ENCODE data around the gene EXOC7.

EXOC7 gene

DNA sequence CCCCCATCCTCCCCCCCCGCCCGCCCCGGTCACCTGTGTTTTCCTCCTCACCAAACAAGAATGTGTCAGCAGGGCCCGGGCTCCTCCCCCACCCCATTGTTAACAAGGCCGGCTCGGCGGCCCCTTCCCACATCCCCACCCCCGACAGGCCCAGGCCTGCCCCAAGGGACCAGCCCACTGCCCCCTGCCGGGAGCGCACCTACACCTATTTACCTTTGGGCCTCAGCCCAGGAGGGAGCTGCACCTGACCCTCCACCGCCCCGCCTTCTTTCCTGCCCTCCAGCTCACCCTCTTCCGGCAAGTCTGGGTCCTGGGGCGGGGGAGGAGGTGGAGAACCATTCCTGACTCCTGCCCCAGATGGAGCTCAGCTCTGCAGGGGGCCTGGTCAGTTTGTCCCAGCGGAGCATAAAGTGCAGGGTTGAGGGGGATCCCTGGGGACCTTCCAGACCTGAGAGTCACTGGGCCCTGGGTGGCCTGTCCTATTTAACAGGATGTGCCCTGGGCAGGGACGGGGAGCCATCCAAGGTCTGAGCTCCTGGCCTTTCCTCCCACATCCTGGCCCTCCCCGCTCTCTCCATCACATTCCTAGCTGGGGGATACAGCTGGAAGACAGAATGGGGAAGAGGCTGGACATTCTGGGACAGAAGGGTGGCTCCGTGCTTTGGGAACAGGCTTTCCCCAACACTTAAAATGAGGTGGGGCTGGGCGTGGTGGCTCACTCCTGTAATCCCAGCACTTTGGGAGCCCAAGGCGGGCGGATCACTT lies 29.2 kb upstream of the EXOC7 start:
- DNase-seq (no peak), ATAC-seq (no peak)
- H3K9me3 Mint-ChIP-seq, result no peaks in the 10 kb centered on the region
- no peak overlapping the region for H3K27ac Mint-ChIP-seq
- no peaks in the 10 kb centered on the region for H3K36me3 Mint-ChIP-seq (ENCODE audit: low read depth)
- no peaks in the 10 kb centered on the region for H3K27me3 Mint-ChIP-seq
- H3K4me3 Mint-ChIP-seq, result no peak overlapping the region
- peaks cover 22% of the 10 kb centered on the region for H3K4me1 Mint-ChIP-seq

DNA sequence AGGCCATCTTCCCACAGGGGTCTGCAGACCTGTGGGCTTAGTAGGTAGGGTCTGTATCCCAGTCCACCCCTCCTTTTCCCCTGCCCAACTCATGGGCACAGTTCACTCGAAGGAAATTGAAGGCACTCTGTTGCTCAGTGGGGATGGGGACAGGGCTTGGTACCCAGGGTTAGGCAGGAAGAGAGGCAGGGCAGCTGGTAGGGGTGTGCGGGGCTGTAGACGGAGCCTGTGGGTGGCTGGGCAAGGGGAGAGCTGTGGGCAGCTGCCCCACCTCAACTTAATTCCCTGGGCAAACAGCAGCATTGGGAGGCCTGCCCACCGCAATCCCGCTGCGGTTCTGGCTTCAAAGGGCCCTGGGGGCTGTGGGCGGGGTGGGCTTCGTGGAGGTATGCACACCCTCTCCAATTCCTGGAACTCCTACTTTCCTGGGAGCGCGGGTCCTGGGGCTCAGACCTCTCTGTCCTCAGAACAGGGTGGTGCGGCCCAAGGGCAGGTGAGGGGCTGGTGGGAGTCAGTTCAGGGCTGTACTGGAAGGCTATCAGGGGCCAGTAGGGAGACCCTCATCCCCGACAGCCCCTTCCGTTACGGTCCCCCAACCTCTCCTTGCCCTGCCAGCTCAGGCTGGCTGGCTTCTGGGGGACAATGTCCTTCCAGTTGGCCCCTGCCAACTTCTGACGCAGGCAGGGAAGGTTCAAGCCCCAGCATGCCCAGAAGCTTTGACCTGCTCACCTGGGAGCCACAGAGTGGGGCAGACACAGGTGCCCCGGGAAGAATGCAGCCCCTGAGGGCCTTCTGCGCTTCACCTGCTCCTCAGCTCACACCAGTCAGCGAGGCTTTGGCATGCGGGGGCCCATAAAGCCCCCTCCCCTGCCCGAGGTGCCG lies 28.3 kb upstream of the EXOC7 start:
- no peak overlapping the region for H3K27ac Mint-ChIP-seq
- no peak for DNase-seq
- no peaks in the 10 kb centered on the region for H3K36me3 Mint-ChIP-seq (ENCODE audit: low read depth)
- no peaks in the 10 kb centered on the region for H3K9me3 Mint-ChIP-seq
- H3K27me3 Mint-ChIP-seq, result no peaks in the 10 kb centered on the region
- H3K4me1 Mint-ChIP-seq, result peaks cover 26% of the 10 kb centered on the region
- no peak for ATAC-seq
- no peak overlapping the region for H3K4me3 Mint-ChIP-seq

DNA sequence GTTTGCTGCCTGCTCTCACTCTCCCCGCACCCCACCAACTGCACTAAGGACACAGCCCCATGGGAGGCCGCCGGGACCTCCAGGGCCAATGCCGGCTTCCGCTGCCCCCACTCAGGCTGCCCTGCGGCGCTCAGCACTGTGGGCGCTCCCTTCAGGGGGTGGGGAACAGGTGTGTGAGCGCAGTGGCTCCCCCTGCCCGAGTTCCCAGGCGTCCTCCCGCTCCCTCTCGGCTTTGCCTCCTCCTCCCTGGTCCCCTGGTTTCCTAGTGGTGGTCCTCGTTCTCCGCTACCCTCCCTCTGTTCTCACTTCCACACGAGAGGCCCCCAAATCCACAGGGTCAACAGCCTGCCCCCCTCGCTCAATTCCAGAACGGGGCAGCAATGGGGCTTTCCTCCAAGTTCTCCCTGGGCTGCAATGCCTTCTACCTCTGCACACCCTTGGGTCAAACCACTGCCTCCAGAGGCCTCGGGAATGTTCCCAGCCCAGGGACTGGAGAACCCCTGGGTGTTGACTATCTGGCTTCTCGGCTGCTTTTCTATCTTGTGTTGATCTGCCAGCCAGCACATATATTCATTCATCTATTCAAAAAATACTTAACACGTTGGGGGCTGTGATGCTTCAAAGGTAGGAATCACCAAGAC lies 27.6 kb upstream of the EXOC7 start:
- DNase-seq, result no peak
- Mint-ChIP-seq H3K27me3 (no peaks in the 10 kb centered on the region), H3K36me3 (ENCODE audit: low read depth) (no peaks in the 10 kb centered on the region), H3K4me1 (peaks cover 32% of the 10 kb centered on the region), H3K27ac (no peak overlapping the region), H3K9me3 (no peaks in the 10 kb centered on the region), H3K4me3 (no peak overlapping the region)
- ATAC-seq, result no peak

DNA sequence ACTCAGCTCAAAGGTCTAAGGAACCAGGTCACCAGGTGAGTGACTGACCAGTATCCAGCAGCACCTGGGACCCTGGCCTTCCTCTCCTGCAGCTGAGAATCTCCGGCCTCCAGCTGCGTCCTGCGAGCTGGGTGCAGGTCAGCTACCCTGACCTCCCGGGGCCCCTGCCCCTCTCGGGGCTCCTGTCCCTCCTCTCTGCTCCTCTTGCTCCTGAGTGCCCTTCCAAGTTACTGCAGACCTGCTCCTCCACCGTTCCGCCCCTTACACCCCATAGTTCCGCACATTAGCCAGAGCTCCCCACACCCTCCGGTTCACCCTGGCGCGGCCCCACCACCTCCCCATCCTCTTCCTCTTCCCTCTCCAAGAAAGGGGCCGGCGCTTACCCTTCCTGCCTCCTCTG lies 26.9 kb upstream of the EXOC7 start:
- Mint-ChIP-seq H3K4me3 (no peak overlapping the region), H3K9me3 (no peaks in the 10 kb centered on the region), H3K27me3 (no peaks in the 10 kb centered on the region), H3K4me1 (peaks cover 33% of the 10 kb centered on the region), H3K27ac (no peak overlapping the region), H3K36me3 (ENCODE audit: low read depth) (no peaks in the 10 kb centered on the region)
- DNase-seq, result no peak
- ATAC-seq, result no peak

DNA sequence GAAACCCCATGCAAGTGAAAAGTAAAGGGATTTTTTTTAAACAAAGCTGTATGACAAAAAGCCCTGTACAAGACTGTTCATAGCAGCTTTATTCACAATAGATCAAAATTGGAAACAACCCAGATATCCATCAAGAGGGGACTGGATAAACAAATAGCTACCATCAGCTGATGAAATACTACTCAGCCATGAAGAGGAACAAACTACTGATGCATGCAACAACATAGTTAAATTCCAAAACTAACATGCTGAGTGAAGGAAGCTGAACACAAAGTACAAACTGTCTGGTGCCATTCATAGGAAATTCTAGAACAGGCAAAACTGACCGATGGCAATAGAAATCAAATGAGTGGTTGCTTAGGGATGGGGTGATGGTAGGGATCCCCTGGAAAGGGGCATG lies 22.3 kb upstream of the EXOC7 start:
- no peaks in the 10 kb centered on the region for H3K27me3 Mint-ChIP-seq
- H3K36me3 Mint-ChIP-seq (ENCODE audit: low read depth), result no peaks in the 10 kb centered on the region
- H3K9me3 Mint-ChIP-seq, result no peaks in the 10 kb centered on the region
- no peak overlapping the region for H3K27ac Mint-ChIP-seq
- ATAC-seq (no peak), DNase-seq (no peak)
- H3K4me1 Mint-ChIP-seq, result peaks cover 21% of the 10 kb centered on the region
- H3K4me3 Mint-ChIP-seq, result no peak overlapping the region

DNA sequence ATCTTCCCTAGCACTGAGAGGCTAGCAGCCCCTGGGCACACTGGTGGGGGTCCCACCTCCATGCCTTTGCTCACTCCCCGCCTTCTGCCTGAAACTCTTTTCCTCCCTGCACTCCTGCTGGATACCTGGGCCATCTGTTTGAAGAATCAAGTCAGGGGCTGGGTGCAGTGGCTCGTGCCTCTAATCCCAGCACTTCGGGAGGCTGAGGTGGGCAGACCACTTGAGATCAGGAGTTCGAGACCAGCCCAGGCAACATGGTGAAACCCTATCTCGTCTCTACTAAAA lies 21.7 kb upstream of the EXOC7 start:
- Mint-ChIP-seq H3K9me3 (no peaks in the 10 kb centered on the region), H3K4me1 (peaks cover 21% of the 10 kb centered on the region), H3K36me3 (ENCODE audit: low read depth) (no peaks in the 10 kb centered on the region), H3K27me3 (no peaks in the 10 kb centered on the region), H3K27ac (no peak overlapping the region), H3K4me3 (no peak overlapping the region)
- DNase-seq (no peak), ATAC-seq (no peak)

DNA sequence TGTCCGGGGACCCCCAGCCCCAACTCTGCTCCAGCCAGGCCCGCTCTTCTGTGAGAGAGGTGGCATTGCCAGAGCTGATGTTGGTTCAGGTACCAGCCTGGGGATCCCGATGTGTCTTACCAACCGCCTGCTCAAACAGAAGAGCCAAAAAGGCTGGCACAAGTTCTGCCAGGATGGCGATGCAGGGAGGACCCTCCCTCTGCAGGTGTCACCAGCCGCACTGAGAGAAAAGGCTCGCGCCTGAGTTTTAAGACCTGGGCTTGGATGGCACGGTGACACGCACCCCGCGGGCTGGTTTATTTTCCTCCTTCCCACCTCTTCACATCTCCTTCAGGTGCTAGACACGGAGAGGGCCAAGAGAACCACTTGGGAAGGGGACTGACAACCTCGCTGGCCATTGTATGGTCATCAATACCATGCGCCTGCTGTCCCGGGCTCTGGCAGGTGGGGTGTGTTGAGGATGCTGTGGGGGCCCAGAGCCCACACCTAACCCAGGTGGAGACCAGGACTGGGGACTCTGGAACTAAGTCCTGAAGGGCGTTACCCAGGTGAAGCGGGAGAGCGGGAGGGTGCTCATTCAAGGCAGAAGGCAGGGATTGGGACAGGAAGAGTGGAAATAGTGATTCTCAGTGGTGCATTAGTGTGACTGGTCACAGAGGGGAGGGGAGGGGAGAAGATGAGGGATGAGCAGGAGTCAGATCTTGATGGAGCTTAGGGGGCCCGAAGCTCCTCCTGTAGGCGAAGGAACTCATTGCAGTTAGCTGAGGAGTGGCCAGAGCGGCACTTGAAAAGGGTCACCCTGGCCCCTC lies 21.2 kb upstream of the EXOC7 start:
- peak overlapping the region; percentile 11 for H3K27ac Mint-ChIP-seq
- H3K27me3 Mint-ChIP-seq, result no peaks in the 10 kb centered on the region
- H3K4me1 Mint-ChIP-seq, result peaks cover 21% of the 10 kb centered on the region
- no peaks in the 10 kb centered on the region for H3K9me3 Mint-ChIP-seq
- ATAC-seq, result no peak
- H3K4me3 Mint-ChIP-seq, result no peak overlapping the region
- no peaks in the 10 kb centered on the region for H3K36me3 Mint-ChIP-seq (ENCODE audit: low read depth)
- DNase-seq, result peak; percentile 24

DNA sequence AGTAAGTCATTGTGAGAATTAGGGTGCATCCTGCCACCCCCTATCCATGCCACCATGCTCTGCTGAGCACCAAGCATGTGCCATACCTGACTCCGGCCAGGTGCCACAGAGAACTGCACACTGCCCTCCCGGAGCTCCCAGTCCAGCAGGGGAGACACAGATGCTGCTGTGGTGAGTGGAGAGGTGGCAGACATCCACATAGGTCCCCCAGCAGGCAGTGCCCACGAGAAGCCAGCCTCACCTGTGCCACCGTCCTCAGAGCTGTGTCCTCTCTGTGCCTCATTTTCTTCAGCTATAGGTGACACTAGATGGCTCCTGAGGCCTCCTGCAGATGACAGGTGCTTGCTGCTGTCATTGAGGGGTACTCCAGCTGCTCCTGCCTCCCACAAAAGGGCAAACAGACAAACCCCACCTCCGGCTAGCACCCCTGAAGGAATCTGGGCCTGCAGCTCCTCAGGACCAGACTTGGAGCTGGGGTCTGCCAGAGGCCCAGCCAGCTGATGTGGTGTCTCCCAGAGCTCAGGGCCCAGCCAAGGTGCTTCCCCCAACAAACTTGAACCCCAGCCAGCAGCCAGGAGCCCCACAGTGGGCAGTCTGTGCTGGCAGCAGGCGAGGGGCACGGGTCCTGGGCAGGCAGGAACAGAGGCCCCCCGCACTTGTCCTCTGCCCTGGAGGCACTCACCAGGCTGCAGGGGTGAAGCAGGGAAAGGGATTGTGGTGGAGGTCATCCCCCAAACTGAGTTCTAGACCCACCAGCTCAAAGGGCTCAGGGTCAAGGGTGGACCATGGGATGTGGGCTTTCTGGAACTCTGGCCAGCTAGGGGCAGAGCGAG lies 20.4 kb upstream of the EXOC7 start:
- DNase-seq (no peak), ATAC-seq (no peak)
- Mint-ChIP-seq H3K9me3 (no peaks in the 10 kb centered on the region), H3K4me1 (peaks cover 21% of the 10 kb centered on the region), H3K27ac (no peak overlapping the region), H3K27me3 (no peaks in the 10 kb centered on the region), H3K36me3 (ENCODE audit: low read depth) (no peaks in the 10 kb centered on the region), H3K4me3 (no peak overlapping the region)

DNA sequence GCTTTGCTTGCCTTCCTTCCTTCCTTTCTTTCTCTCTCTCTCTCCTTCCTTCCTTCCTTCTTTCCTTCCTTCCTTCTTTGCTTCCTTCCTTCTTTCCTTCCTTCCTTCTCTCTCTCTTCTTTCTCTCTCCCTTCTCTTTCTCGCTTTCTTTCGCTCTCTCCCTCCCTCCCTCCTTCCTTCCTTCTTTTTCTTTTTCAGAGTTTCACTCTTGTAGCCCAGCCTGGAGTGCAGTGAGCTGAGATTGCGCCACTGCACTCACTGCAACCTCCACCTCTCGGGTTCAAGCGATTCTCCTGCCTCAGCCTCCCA lies 19.6 kb upstream of the EXOC7 start:
- Mint-ChIP-seq H3K4me1 (peaks cover 21% of the 10 kb centered on the region), H3K4me3 (no peak overlapping the region), H3K27ac (peak overlapping the region; percentile 35), H3K9me3 (no peaks in the 10 kb centered on the region), H3K27me3 (no peaks in the 10 kb centered on the region), H3K36me3 (ENCODE audit: low read depth) (no peaks in the 10 kb centered on the region)
- DNase-seq (no peak), ATAC-seq (no peak)

DNA sequence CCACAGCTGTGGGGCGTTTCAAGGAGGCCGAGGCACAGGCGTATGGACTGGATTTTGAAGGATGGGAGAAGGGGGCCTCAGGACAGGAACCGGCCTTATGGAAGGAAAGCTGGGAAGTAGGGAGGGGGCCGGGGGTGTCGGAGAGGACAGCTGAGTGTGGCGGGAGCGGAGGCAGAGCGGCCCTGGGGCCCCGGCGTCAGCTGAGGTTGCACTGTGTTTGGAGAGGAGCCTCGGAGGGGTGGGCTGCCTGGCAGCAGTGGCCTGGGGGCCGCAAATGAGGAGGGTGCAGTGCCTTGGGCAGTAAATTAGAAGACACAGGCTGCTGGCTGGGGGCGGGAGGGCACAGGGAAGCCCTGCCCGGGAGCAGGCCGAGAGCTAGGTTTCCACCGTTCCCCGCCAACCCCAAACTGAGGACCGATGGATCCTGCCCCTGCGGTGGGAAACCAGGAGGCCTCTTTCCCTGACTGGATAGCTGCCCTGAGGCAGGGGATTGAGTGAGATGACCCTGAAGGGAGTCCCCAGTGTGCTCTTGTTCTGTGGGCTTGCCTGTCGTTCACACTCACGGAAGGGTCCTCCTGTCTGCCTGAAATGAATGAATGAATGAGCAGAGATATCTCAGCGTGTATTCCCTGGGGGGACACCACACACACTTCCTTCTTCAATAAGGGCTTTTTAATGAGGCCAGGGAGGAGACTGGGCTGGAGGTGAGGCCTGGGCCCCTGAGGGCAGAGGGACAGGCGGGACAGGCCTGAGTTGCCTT lies 19.0 kb upstream of the EXOC7 start:
- no peak for ATAC-seq
- Mint-ChIP-seq H3K27ac (peak overlapping the region; percentile 74), H3K36me3 (ENCODE audit: low read depth) (no peaks in the 10 kb centered on the region), H3K27me3 (no peaks in the 10 kb centered on the region), H3K9me3 (no peaks in the 10 kb centered on the region), H3K4me3 (no peak overlapping the region), H3K4me1 (peaks cover 21% of the 10 kb centered on the region)
- no peak for DNase-seq

DNA sequence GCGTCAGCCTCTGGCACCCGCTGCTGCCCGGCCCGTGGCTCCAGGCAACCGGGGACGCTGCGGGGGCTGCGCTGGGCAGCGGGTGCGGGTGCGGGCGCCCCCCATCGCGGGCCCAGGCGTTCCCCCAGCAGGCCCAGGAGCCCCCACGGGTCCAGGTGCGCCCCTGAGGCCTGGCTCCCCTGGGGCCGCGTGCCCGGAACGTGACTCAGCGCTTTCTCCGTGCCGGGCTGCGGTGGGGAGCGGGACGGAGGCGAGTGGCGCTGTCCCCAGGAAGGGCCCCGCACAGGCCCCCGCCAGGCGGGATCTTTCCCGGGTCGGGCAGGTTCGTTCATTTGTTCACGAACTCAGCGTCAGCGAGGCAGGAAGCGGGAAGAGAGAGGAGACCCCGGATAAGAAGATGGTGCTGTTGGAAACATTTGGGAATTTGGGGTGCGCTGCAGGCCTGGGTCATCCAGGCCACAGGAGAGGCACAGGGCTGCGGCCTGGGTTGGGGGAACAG lies 18.4 kb upstream of the EXOC7 start:
- H3K4me1 Mint-ChIP-seq, result peaks cover 18% of the 10 kb centered on the region
- no peaks in the 10 kb centered on the region for H3K9me3 Mint-ChIP-seq
- H3K4me3 Mint-ChIP-seq, result no peak overlapping the region
- ATAC-seq (no peak), DNase-seq (peak; percentile 38)
- no peaks in the 10 kb centered on the region for H3K27me3 Mint-ChIP-seq
- no peaks in the 10 kb centered on the region for H3K36me3 Mint-ChIP-seq (ENCODE audit: low read depth)
- H3K27ac Mint-ChIP-seq, result peak overlapping the region; percentile 74

DNA sequence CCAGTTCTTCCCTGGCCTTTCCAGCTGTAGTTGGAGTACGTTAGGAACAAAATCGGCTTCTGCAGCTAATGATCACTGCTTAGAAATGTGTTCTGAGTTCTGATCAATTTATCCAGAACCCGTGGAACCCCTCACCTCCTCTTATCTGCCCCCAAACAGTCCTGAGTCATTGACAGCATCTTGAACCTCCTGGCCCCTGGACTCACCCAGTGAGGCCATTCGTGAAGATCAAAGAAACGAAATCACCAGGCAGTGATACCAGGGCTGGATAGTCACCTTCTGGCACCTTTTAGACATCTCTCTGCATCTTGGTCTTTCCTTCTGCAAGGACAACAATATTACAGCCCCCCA lies 17.0 kb upstream of the EXOC7 start:
- Mint-ChIP-seq H3K27ac (no peak overlapping the region), H3K4me1 (peaks cover 8% of the 10 kb centered on the region), H3K4me3 (no peak overlapping the region), H3K9me3 (no peaks in the 10 kb centered on the region), H3K27me3 (no peaks in the 10 kb centered on the region), H3K36me3 (ENCODE audit: low read depth) (no peaks in the 10 kb centered on the region)
- ATAC-seq (no peak), DNase-seq (no peak)

Data from activated naive CD8-positive, alpha-beta T cell treated with anti-CD3 and anti-CD28 coated beads, Interleukin-2, amount 50 U/mL, for 24 hours (primary cell).